ENCODE measurements around the gene ANKRD6. TPM values are rescaled to one million over a fixed set of nuclear protein-coding genes. Genes with fewer than 3 reads are reported as not detected.

ANKRD6 gene
- total and polyA plus RNA-seq, 2 experiments from 2014 or later = 9.3 to 20.9 TPM

- no peak overlapping the region for H3K4me2 ChIP-seq
Measured at GRCh38 chr6:89406141-89406540, 26.8 kb upstream of the ANKRD6 start.

GRCh38 chr6:89409461-89410035 is 23.4 kb upstream of the ANKRD6 start:
- Histone ChIP-seq H3K4me3 (no peak overlapping the region), H3K9me3 (ENCODE audit: low read depth) (no peaks in the 10 kb centered on the region), H3K4me2 (peak overlapping the region; percentile 94), H3K9me2 (replicated peaks; ENCODE audit: insufficient read depth) (no peaks in the 10 kb centered on the region), H3K36me3 (replicated peaks; ENCODE audit: insufficient read depth, low read depth) (no peaks in the 10 kb centered on the region), H3K27me3 (peaks cover 21% of the 10 kb centered on the region), H3K4me1 (ENCODE audit: insufficient read depth) (peaks cover 15% of the 10 kb centered on the region), H4K20me1 (ENCODE audit: insufficient read depth, poor library complexity, severe bottlenecking) (no peaks in the 10 kb centered on the region), H3K27ac (no peak overlapping the region), H3K79me2 (peaks cover 8% of the 10 kb centered on the region), H2AFZ (no peak overlapping the region)
- TF ChIP-seq EZH2phosphoT487 (IDR thresholded peaks at IDR 0.05; ENCODE audit: low read depth, severe bottlenecking, unreplicated experiment) (no peak), EZH2 (IDR thresholded peaks at IDR 0.05; ENCODE audit: borderline replicate concordance) (no peak), CTCF (IDR thresholded peaks at IDR 0.05; ENCODE audit: poor library complexity) (no peak)
- 61% methylated on average over 7 of the region's 7 CpGs for WGBS (ENCODE audit: low lambda C conversion rate, missing lambda C conversion rate)
- no peak for DNase-seq (ENCODE audit: low spot score)

More at GRCh38 chr6:89406141-89406540, 26.8 kb upstream of the ANKRD6 start:
- H3K9me2 ChIP-seq (replicated peaks; ENCODE audit: insufficient read depth) = no peaks in the 10 kb centered on the region
- peaks cover 7% of the 10 kb centered on the region for H3K4me1 ChIP-seq (ENCODE audit: insufficient read depth)
- H3K27me3 ChIP-seq = peaks cover 21% of the 10 kb centered on the region
- H3K9me3 ChIP-seq (ENCODE audit: low read depth) = no peaks in the 10 kb centered on the region
- no peak for DNase-seq (ENCODE audit: low spot score)
- H3K36me3 ChIP-seq (replicated peaks; ENCODE audit: insufficient read depth, low read depth) = no peaks in the 10 kb centered on the region
- TF ChIP-seq EZH2phosphoT487 (IDR thresholded peaks at IDR 0.05; ENCODE audit: low read depth, severe bottlenecking, unreplicated experiment) = no peak
- TF ChIP-seq CTCF (IDR thresholded peaks at IDR 0.05; ENCODE audit: poor library complexity) = no peak
- TF ChIP-seq EZH2 (IDR thresholded peaks at IDR 0.05; ENCODE audit: borderline replicate concordance) = no peak
- no peak overlapping the region for H2AFZ ChIP-seq
- 75% methylated on average over 10 of the region's 10 CpGs for WGBS (ENCODE audit: low lambda C conversion rate, missing lambda C conversion rate)
- H3K79me2 ChIP-seq = peaks cover 8% of the 10 kb centered on the region
- H3K4me3 ChIP-seq = no peak overlapping the region
- H3K27ac ChIP-seq = no peak overlapping the region
- no peaks in the 10 kb centered on the region for H4K20me1 ChIP-seq (ENCODE audit: insufficient read depth, poor library complexity, severe bottlenecking)

DNA sequence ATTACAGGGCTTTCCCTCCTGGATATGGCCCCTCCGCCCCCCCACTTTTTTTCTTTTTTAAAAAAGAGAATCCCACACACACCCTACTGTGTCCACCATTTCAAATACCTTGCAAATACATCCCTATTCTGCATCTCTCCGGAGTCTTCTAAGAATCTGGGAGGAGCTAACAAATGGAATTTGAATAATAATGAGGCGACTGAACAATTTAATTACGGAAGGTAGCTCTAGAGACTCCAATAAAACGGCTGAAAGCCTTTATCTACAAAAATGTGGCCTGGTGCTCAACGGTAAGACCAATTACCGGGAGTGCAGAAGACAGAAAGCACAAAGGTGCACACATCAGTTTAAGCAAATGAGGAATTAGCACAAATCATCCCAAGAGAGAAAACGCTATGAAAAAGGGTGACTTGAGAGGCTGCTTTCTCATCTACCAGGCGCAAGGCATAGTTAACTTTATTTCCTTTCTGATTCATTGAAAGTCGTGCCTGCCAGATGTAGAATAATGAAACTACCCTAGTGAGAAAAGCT is 22.7 kb upstream of the ANKRD6 start:
- WGBS (ENCODE audit: low lambda C conversion rate, missing lambda C conversion rate) = 34% methylated on average over 10 of the region's 10 CpGs
- Histone ChIP-seq H3K27ac (no peak overlapping the region), H3K79me2 (peaks cover 8% of the 10 kb centered on the region), H3K4me3 (peak overlapping the region; percentile 93), H4K20me1 (ENCODE audit: insufficient read depth, poor library complexity, severe bottlenecking) (no peaks in the 10 kb centered on the region), H3K9me3 (ENCODE audit: low read depth) (no peaks in the 10 kb centered on the region), H3K4me2 (peak overlapping the region; percentile 94), H3K4me1 (ENCODE audit: insufficient read depth) (peaks cover 15% of the 10 kb centered on the region), H3K9me2 (replicated peaks; ENCODE audit: insufficient read depth) (no peaks in the 10 kb centered on the region), H3K27me3 (peaks cover 27% of the 10 kb centered on the region), H2AFZ (no peak overlapping the region), H3K36me3 (replicated peaks; ENCODE audit: insufficient read depth, low read depth) (no peaks in the 10 kb centered on the region)
- no peak for TF ChIP-seq EZH2phosphoT487 (IDR thresholded peaks at IDR 0.05; ENCODE audit: low read depth, severe bottlenecking, unreplicated experiment)
- no peak for TF ChIP-seq CTCF (IDR thresholded peaks at IDR 0.05; ENCODE audit: poor library complexity)
- no peak for TF ChIP-seq EZH2 (IDR thresholded peaks at IDR 0.05; ENCODE audit: borderline replicate concordance)
- DNase-seq (ENCODE audit: low spot score) = no peak
